Stimulated activated CD8-positive, alpha-beta memory T cell treated with anti-CD3 and anti-CD28 coated beads, Interleukin-12 subunit alpha, Interleukin-12 subunit beta, amount 100 ng/mL, for 24 hours (primary cell): ENCODE results near the gene XPA.

Experiments used
- DNase-seq: peaks from one replicate; pipeline ENCODE4 v3.0.0-alpha.2; 2020; ENCODE audit errors: extremely low read depth

Gene XPA

GRCh38 chr9:97651646-97652045, 45.5 kb downstream of the XPA start:
- DNase-seq = no peak

DNA sequence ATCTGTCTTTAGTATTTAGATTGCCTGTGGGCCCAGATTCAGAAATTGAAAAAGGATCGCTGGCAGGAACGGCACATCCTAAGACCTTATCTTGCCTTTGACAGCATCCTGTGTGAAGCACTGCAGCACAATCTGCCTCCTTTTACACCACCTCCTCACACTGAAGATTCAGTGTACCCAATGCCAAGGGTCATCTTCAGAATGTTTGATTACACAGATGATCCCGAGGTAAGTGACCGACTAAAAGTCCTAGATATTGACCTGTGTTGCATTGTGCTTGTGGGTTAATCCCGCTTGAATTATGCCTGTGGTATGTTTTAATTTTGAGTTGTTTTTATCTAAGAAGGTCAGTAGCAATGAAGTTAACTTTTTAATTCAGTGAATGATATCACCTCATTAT, 49.1 kb downstream of the XPA start:
- DNase-seq = no peak

DNA sequence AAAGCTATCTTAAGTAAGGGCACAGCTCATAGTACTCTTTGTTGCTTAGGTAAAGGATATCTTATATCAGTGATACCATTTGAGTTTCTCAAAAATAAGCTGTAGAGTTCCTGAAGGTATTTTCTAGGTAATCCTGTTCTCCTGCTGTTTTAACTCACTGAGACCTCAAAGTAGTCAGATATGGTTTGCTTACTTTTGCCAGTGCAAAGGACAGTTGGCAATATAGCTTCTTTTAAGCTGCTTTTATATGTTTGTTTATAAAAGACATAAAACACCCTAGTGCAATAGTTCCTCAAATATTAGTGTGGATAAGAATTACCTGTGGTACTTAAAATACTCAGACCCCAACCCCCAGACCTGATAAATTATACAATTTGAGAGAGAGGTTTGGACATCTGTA, 51.4 kb downstream of the XPA start:
- no peak for DNase-seq

DNA sequence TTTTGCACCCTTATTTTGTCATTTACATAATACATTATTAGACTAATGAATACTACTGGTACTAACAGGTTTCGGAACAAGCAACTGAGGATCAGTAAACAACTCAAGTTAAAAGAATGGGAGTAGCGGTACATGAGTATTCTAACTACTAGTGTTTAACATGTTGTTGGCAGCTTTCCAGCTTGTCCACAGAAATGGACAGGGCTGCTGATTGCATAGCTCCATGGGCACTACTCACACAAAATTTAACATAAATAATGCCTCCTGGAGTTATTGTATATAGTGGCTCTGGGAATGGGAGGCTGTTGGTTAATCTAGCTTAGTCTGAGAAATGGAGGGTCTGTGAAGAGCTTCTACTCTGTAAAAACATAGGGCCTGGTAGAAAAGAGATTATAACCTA, 56.8 kb downstream of the XPA start:
- DNase-seq = no peak

DNA sequence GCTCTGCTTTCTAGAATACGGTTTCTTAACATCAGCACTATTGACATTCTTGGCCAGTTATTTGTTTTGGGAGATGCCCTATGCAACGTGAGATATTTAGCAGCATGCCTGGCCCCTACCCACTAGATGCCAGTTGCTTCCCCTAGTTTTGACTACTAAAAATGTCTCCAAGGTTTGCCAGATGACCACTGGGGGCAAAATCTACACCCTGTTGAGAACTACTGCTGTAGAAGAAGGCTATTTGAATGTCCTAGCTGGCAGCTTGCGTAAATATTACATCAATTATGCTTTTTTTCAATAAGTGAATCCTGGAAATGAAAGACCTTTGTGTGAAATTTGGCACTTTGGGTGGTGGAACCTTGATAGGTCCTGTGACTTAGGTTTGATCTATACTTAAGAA, 58.5 kb downstream of the XPA start:
- DNase-seq = no peak

DNA sequence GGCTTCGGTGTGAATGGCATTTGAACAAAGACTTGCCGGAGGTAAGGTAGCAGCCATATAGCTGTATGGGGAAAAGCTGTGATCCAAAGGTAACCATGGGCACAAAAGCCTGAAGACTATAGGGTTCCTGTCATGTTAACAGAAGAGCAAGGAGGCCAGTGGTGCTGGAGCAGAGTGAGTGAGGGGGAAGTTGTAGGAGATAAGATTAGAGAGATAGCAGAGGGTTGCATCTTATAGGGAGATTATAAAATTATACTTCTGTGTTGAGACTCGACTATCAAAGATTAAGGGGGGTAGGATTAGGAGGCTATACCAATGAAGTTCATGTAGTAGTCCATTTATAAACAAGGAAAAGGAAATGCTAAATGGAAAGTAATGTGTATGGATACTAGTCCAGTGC, 60.2 kb downstream of the XPA start:
- no peak for DNase-seq

- no peak for DNase-seq
These were observed 62.1 kb downstream of the XPA start for GRCh38 chr9:97635026-97635425.

DNA sequence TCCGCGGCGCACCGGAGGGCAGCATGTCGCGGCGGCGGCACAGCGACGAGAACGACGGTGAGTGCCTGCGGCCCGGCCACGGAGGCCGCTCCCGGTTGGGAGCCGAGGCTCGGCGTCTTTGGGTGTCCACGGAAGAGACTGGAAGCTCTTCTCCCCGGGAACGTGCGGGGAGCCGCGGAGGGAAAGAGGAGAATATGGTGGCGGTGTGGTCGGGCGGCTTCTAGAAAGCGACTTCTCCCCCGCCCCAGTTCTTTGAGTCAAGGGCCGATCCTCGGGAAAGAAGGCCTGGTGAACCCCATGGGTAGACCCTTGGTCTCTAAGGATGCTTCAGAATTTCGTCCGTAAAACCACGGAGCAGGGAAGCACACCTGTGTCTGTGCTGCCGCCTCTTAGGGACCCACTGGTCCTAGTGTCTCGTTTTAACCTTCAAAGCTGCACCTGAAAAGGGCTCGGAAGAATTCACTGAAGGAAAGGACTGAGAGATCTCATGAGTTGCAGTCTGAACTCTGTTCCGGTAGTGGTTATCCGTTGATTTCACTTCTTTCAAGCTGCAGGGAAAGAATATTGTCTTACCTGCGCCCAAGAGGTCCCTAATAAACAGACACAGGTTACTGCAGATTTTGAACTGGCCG, 63.2 kb downstream of the XPA start:
- no peak for DNase-seq

DNA sequence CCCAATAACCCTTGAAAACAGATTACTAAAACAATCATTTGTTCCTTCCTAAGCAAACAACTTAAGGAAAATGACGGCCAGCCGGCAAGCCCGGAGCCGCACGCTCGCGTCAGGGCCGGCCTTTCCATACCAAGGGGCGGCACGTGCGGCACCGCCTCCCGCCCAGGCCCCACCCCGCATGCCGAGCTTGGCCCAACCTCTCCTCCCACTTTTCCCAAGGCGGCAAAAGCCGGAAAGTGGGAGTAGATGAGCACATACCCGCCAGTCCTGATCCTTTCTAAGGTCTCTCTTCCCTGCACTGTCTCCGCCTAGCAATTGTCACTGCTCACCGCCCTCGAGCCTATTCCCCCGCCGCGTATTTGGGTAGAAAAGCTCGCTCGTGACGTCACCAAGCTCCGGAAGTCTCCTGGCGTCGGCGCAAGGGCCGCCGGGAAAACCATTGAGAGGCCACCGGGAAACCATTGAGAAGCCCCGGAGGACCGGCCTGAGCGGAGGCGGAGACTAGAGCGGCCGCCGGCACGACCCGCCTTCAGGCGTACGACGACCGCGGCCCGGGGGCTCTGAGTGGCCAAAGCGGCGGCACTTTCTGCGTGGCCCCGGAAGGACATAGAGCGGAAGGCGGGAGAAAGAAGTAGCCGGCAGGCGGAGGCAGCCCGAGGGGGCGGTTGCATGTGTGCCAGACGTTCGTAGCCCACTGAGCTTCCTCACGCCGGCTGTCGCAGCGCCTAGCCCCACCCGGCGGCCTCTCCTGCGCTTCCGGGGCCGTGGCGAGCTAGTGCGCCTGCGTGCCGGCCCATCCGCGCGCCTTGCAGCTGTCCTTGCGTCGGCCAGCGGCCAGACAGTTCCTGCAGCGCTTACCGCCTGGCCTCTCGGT, 63.9 kb downstream of the XPA start, which contains the start of the genes NCBP1 and TSTD2:
NCBP1 (plus strand) TSS at position 837 of the 874 bp plus-strand sequence. CDS start 61 bp downstream, outside the sequence.
TSTD2 (minus strand) TSS at position 384 of the 874 bp plus-strand sequence. CDS start 5,806 bp downstream, outside the sequence.
- peak; percentile 91 for DNase-seq

- DNase-seq = no peak
These were observed 64.7 kb downstream of the XPA start for GRCh38 chr9:97632248-97632984.

DNA sequence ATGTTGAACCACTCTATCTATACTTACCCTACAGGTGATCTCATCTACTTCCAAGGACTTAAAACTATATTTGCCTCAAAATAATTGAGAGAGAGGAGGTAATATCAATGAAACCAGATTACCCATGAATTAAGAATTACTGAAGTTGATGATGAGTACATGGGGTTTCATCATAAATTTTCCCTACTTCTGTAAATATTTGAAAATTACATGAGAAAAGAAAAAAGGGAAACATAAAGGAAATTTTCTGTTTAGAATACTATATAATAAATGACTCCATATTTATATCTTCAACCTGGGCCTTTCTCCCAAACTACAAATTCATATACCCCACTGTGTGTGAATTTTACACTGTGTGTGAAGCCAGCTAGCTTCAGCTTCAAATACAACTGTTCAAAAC, 66.5 kb downstream of the XPA start:
- no peak for DNase-seq

GRCh38 chr9:97629156-97629555, 68.0 kb downstream of the XPA start:
- DNase-seq = no peak

- DNase-seq = no peak
These were observed 68.5 kb downstream of the XPA start for GRCh38 chr9:97628668-97629067.

DNA sequence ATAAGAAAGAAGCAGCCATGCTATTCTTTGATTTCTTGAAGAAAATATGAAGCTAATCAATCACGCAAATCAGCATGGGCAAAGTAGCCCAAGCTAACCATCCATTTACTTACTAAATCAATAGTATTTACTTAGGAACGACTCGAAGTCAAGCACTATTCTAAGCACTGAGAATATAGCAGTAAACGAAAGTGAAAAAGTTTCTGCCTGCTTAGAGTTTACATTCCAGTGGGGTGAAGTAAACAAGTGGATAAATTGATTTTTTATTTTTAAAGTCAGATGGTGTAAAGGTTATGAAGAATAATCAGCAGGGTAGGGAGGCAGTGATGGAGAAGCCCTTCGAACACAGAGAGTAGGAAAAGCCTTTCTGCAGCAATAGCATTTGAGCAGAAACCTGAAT, 69.5 kb downstream of the XPA start:
- no peak for DNase-seq

- DNase-seq = no peak
These were observed 71.5 kb downstream of the XPA start for GRCh38 chr9:97625620-97626019.
